Measurements from ENCODE around the gene MZF1.

- TF ChIP-seq REST (IDR thresholded peaks at IDR 0.05; ENCODE audit: low read depth): no peak
- no peak for TF ChIP-seq TAF1 (IDR thresholded peaks at IDR 0.05; ENCODE audit: low read depth)
- TF ChIP-seq CEBPB (IDR thresholded peaks at IDR 0.05): no peak
- no peak for TF ChIP-seq EP300 (IDR thresholded peaks at IDR 0.05; ENCODE audit: borderline replicate concordance)
- TF ChIP-seq TEAD4 (IDR thresholded peaks at IDR 0.05): no peak
- TF ChIP-seq ZBTB7A (IDR thresholded peaks at IDR 0.05; ENCODE audit: low read depth): no peak
- no peak for TF ChIP-seq YY1 (IDR thresholded peaks at IDR 0.05; ENCODE audit: low read depth)
- no peak for TF ChIP-seq RAD21 (IDR thresholded peaks at IDR 0.05; ENCODE audit: low read depth)
- no peak for TF ChIP-seq EGR1 (IDR thresholded peaks at IDR 0.05)
- no peak for TF ChIP-seq NFIC (IDR thresholded peaks at IDR 0.05)
- TF ChIP-seq CREB1 (IDR thresholded peaks at IDR 0.05; ENCODE audit: low read depth): no peak
- TF ChIP-seq MAX (IDR thresholded peaks at IDR 0.05): no peak
These were observed 16.4 kb downstream of the MZF1 start for GRCh38 chr19:58556622-58557220.

Measured in Ishikawa (cell line).